ENCODE data around the gene PHF21A. TPM values are rescaled to one million over a fixed set of nuclear protein-coding genes. Genes with fewer than 3 reads are reported as not detected.

Gene PHF21A
- total and polyA plus RNA-seq, 2 of the 13 experiments (the other 11 are each of a cell fraction or from before 2014, with no cell fraction given): 4.1 to 34.6 TPM

- TF ChIP-seq CTCF (CRISPR knock-in tag; IDR thresholded peaks at IDR 0.05) (peak; percentile 88), RAD21 (CRISPR knock-in tag; IDR thresholded peaks at IDR 0.05) (0 out of 2 replicates have a peak, but pooled peaks have one; percentile 42), MAFK (conservative IDR thresholded peaks at IDR 0.05 in 1 of 2, IDR thresholded peaks at IDR 0.05 in 1 of 2; ENCODE audit: low read length in 2 of 2) (no peak), STAG1 (CRISPR knock-in tag; IDR thresholded peaks at IDR 0.05) (peak; percentile 70), ZNF34 (CRISPR knock-in tag; IDR thresholded peaks at IDR 0.05; ENCODE audit: borderline replicate concordance) (no peak), ZNF790 (CRISPR knock-in tag; IDR thresholded peaks at IDR 0.05; ENCODE audit: borderline replicate concordance) (no peak), HOXA5 (CRISPR knock-in tag; IDR thresholded peaks at IDR 0.05) (no peak), BRD4 (CRISPR knock-in tag; IDR thresholded peaks at IDR 0.05) (no peak), ZNF773 (CRISPR knock-in tag; IDR thresholded peaks at IDR 0.05; ENCODE audit: borderline replicate concordance) (no peak), ZNF597 (CRISPR knock-in tag; IDR thresholded peaks at IDR 0.05) (no peak), RARA (CRISPR knock-in tag; IDR thresholded peaks at IDR 0.05) (no peak), GMEB2 (CRISPR knock-in tag; IDR thresholded peaks at IDR 0.05; ENCODE audit: low read depth) (no peak), ATRX (CRISPR knock-in tag; IDR thresholded peaks at IDR 0.05; ENCODE audit: borderline replicate concordance) (no peak), ZNF160 (CRISPR knock-in tag; IDR thresholded peaks at IDR 0.05) (no peak), SMAD9 (CRISPR knock-in tag; IDR thresholded peaks at IDR 0.05) (no peak), ZBTB26 (CRISPR knock-in tag; IDR thresholded peaks at IDR 0.05; ENCODE audit: borderline replicate concordance) (no peak), ZSCAN30 (CRISPR knock-in tag; IDR thresholded peaks at IDR 0.05) (no peak), MYNN (CRISPR knock-in tag; IDR thresholded peaks at IDR 0.05; ENCODE audit: low read depth) (no peak), GATAD1 (CRISPR knock-in tag; IDR thresholded peaks at IDR 0.05) (0 out of 2 replicates have a peak, but pooled peaks have one; percentile 44)
- TF ChIP-seq, protein P1, sequence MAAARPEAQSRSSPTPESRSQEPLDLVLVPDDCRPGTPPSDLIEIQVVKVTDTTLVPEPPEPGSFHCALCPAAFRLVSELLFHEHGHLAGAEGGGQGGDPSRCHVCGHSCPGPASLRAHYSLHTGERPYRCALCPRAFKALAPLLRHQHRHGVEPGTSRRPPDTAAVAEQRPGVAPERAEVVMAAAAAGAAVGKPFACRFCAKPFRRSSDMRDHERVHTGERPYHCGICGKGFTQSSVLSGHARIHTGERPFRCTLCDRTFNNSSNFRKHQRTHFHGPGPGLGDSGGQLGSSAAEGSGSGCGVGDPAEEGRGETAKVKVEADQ (CRISPR knock-in tag; IDR thresholded peaks at IDR 0.05; ENCODE audit: borderline replicate concordance): no peak
- TF ChIP-seq, protein P2, sequence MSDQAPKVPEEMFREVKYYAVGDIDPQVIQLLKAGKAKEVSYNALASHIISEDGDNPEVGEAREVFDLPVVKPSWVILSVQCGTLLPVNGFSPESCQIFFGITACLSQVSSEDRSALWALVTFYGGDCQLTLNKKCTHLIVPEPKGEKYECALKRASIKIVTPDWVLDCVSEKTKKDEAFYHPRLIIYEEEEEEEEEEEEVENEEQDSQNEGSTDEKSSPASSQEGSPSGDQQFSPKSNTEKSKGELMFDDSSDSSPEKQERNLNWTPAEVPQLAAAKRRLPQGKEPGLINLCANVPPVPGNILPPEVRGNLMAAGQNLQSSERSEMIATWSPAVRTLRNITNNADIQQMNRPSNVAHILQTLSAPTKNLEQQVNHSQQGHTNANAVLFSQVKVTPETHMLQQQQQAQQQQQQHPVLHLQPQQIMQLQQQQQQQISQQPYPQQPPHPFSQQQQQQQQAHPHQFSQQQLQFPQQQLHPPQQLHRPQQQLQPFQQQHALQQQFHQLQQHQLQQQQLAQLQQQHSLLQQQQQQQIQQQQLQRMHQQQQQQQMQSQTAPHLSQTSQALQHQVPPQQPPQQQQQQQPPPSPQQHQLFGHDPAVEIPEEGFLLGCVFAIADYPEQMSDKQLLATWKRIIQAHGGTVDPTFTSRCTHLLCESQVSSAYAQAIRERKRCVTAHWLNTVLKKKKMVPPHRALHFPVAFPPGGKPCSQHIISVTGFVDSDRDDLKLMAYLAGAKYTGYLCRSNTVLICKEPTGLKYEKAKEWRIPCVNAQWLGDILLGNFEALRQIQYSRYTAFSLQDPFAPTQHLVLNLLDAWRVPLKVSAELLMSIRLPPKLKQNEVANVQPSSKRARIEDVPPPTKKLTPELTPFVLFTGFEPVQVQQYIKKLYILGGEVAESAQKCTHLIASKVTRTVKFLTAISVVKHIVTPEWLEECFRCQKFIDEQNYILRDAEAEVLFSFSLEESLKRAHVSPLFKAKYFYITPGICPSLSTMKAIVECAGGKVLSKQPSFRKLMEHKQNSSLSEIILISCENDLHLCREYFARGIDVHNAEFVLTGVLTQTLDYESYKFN (CRISPR knock-in tag; conservative IDR thresholded peaks at IDR 0.05): no peak
Measured at GRCh38 chr11:45964911-45965389, 156.3 kb downstream of the PHF21A start (continued).
